BJ (cell line): ENCODE measurements around the gene DPH5. TPM values are rescaled to one million over a fixed set of nuclear protein-coding genes. Genes with fewer than 3 reads are reported as not detected.
A peak's percentile ranks its signal among the peaks of the same experiment; 100 is the strongest.

ENCODE experiments used
- CTCF ChIA-PET: fragments of 350-600 bp; formaldehyde crosslinking; extraction: SDS; loops from one replicate; lab custom pipeline; 2021; ENCODE audit warnings: antibody characterized with exemption, inconsistent platforms; lab: Yijun Ruan, JAX
- POLR2A ChIA-PET: fragments of 300-600 bp; sonication (Branson Sonifier 250); formaldehyde crosslinking; extraction: SDS; loops from one replicate; lab custom pipeline; 2021; ENCODE audit warnings: antibody characterized with exemption; lab: Charles Lee
- DNase-seq: peaks from one replicate; pipeline ENCODE4 v3.0.0-alpha.2; 2011; ENCODE audit warnings: low read depth
- H3K27me3 ChIP-seq: 2 replicates; pipeline ENCODE4 v1.6.0; 2011; ENCODE audit warnings: low read length; ENCODE audit not compliant: control insufficient read depth, insufficient read depth
- H3K36me3 ChIP-seq: 2 replicates; pipeline ENCODE4 v1.5.1; 2011; ENCODE audit warnings: low read length; ENCODE audit not compliant: control insufficient read depth, insufficient read depth
- H3K4me3 ChIP-seq: 2 replicates; pipeline ENCODE4 v1.5.1; 2011; ENCODE audit warnings: low read depth, mild to moderate bottlenecking, control low read depth, low read length
- CTCF ChIP-seq: IDR thresholded peaks from 2 replicates; pipeline ENCODE4 v1.5.1; 2011; ENCODE audit warnings: low read depth, mild to moderate bottlenecking, control low read depth, inconsistent platforms, low read length, moderate library complexity; ENCODE audit not compliant: insufficient read depth
- polyA plus RNA-seq: library from polyadenylated mRNA; depleted of rRNA; stranded (reverse); fragments of >200 nt; gene quantifications from 2 replicates; pipeline ENCODE4 v1.2.3, GENCODE V29; 2011

The DPH5 gene
- polyA plus RNA-seq, 1 experiment = 31.8 TPM

- Histone ChIP-seq H3K27me3 (no peaks in the 10 kb centered on the region), H3K4me3 (no peak overlapping the region), H3K36me3 (no peaks in the 10 kb centered on the region; the same call in 1 of the 2 replicates)
- no peak for DNase-seq
- POLR2A ChIA-PET = no interaction called here
- CTCF ChIA-PET = no interaction called here
- TF ChIP-seq CTCF = no peak
Measured at GRCh38 chr1:100998426-100998825, 27.2 kb downstream of the DPH5 start.

- Histone ChIP-seq H3K4me3 (no peak overlapping the region), H3K36me3 (no peaks in the 10 kb centered on the region), H3K27me3 (no peaks in the 10 kb centered on the region)
- ChIA-PET CTCF (interaction anchor here (0.7 to 1.0 kb wide), 3 partner anchors 10 to 293 kb away, joined by 3 to 4 read pairs (median 3); no protein-coding TSS in a partner anchor), POLR2A (no interaction called here)
- no peak for TF ChIP-seq CTCF
- DNase-seq = no peak
Measured at GRCh38 chr1:100995198-100995988, 30.2 kb downstream of the DPH5 start.

GRCh38 chr1:100989306-100990077, 36.1 kb downstream of the DPH5 start:
- CTCF ChIA-PET = interaction anchor here (0.9 to 1.4 kb wide), 2 partner anchors 12 to 299 kb away, joined by 4 read pairs; no protein-coding TSS in a partner anchor
- peak; percentile 48 for DNase-seq
- H3K4me3 ChIP-seq = no peak overlapping the region

GRCh38 chr1:100988121-100988520, 37.5 kb downstream of the DPH5 start:
- Histone ChIP-seq H3K27me3 (no peaks in the 10 kb centered on the region), H3K4me3 (no peak overlapping the region), H3K36me3 (no peaks in the 10 kb centered on the region)
- ChIA-PET CTCF (interaction anchor here (1.7 kb wide), 1 partner anchor 251 kb away, joined by 8 read pairs; no protein-coding TSS in a partner anchor), POLR2A (no interaction called here)
- TF ChIP-seq CTCF = no peak
- DNase-seq = no peak

More at GRCh38 chr1:100989306-100990077, 36.1 kb downstream of the DPH5 start:
- POLR2A ChIA-PET = no interaction called here
- no peaks in the 10 kb centered on the region for H3K27me3 ChIP-seq
- H3K36me3 ChIP-seq = no peaks in the 10 kb centered on the region
- no peak for TF ChIP-seq CTCF

- ChIA-PET POLR2A (no interaction called here), CTCF (interaction anchor here (0.7 kb wide), 1 partner anchor 12 kb away, joined by 3 read pairs; no protein-coding TSS in a partner anchor)
- H3K36me3 ChIP-seq = no peaks in the 10 kb centered on the region
- no peak for TF ChIP-seq CTCF
- no peak for DNase-seq
- no peak overlapping the region for H3K4me3 ChIP-seq
- H3K27me3 ChIP-seq = no peaks in the 10 kb centered on the region
Measured at GRCh38 chr1:100982793-100983192, 42.8 kb downstream of the DPH5 start.
